HepG2 (cell line): ENCODE measurements around the gene NBEAL1. TPM values are rescaled to one million over a fixed set of nuclear protein-coding genes. Genes with fewer than 3 reads are reported as not detected.

Experiments
- ATAC-seq: fragments of 200-7000 bp; cut with Tn5 transposase; 3 replicates; pipeline ENCODE4 v1.9.1; 2020; ENCODE audit warnings: mild to moderate bottlenecking, moderate library complexity
- BruUV-seq: library from RNA; stranded (reverse); fragments of 400-500 nt; replicated peaks from 2 replicates; lab custom pipeline; 2021; lab: Mats Ljungman, UMichigan
- CTCF ChIA-PET: fragments of 300-600 bp; formaldehyde crosslinking; extraction: SDS; loops from one replicate; lab custom pipeline; 2021; ENCODE audit warnings: low total read pairs, inconsistent platforms, low intra/inter-chr PET ratio; lab: Yijun Ruan, JAX
- POLR2A ChIA-PET: fragments of 350-600 bp; sonication (Branson Sonifier 250); formaldehyde crosslinking; loops from one replicate; lab custom pipeline; 2020; ENCODE audit warnings: antibody characterized with exemption, inconsistent platforms; lab: Yijun Ruan, JAX
- DNase-seq: peaks from one replicate; pipeline ENCODE4 v3.0.0-alpha.2; 2015; ENCODE audit warnings: low spot score
- FAIRE-seq: peaks from 3 replicates; lab custom pipeline; 2011; peaks lifted over from hg19 to GRCh38; lab: Jason Lieb, UNC
- H2AFZ ChIP-seq: one replicate; pipeline ENCODE4 v1.6.1; 2011; ENCODE audit warnings: low read length, inconsistent platforms
- H3K27ac ChIP-seq: fragments of 300-600 bp; 3 replicates; pipeline ENCODE4 v1.8.0; 2011; ENCODE audit warnings: mixed run types, mild to moderate bottlenecking, mixed read lengths, low read length, inconsistent platforms; ENCODE audit not compliant: insufficient read depth; ENCODE audit errors: extremely low read length
- H3K27me3 ChIP-seq, 2 experiments: fragments of 200-600 bp in 1 of 2; 2 replicates in 1 of 2; 3 replicates in 1 of 2; pipeline versions ENCODE4 v1.6.0 to v1.8.0; 2011; ENCODE audit warnings: low read length in 2 of 2, mild to moderate bottlenecking in 2 of 2, moderate library complexity in 2 of 2, inconsistent platforms in 1 of 2; ENCODE audit not compliant: insufficient read depth in 2 of 2, control insufficient read depth in 1 of 2
- H3K36me3 ChIP-seq, 2 experiments: fragments of 200-600 bp in 1 of 2; replicated peaks in 1 of 2; 2 replicates in 1 of 2; 3 replicates in 1 of 2; pipeline versions ENCODE4 v1.5.1 to v1.8.0; 2011; ENCODE audit warnings: low read length in 2 of 2, inconsistent platforms in 1 of 2; ENCODE audit not compliant: insufficient read depth in 2 of 2, control insufficient read depth in 1 of 2
- H3K4me1 ChIP-seq: 2 replicates; pipeline ENCODE4 v1.5.1; 2012; ENCODE audit warnings: low read length, inconsistent platforms; ENCODE audit not compliant: insufficient read depth
- H3K4me2 ChIP-seq: 2 replicates; pipeline ENCODE4 v1.6.0; 2011; ENCODE audit warnings: low read depth, low read length, inconsistent platforms
- H3K4me3 ChIP-seq, 3 experiments: fragments of 200-600 bp in 1 of 3; sonication (generic), shearing (Covaris generic) in 1 of 3; replicated peaks in 1 of 3; 2 replicates each; pipeline ENCODE4 v1.5.1; 2011 to 2016; ENCODE audit warnings: low read length in 3 of 3, inconsistent platforms in 2 of 3, low read depth in 2 of 3, mild to moderate bottlenecking in 2 of 3, control low read depth in 1 of 3, mixed read lengths in 1 of 3; ENCODE audit not compliant: insufficient read depth in 1 of 3
- H3K79me2 ChIP-seq: one replicate; pipeline ENCODE4 v1.6.1; 2011; ENCODE audit warnings: low read length, inconsistent platforms; ENCODE audit not compliant: insufficient read depth
- H3K9ac ChIP-seq: 2 replicates; pipeline ENCODE4 v1.6.0; 2011; ENCODE audit warnings: mild to moderate bottlenecking, low read depth, low read length, inconsistent platforms; ENCODE audit not compliant: insufficient read depth
- H3K9me3 ChIP-seq: 2 replicates; pipeline ENCODE4 v1.5.1; 2012; ENCODE audit warnings: mild to moderate bottlenecking, low read length
- H4K20me1 ChIP-seq: 2 replicates; pipeline ENCODE4 v1.6.0; 2011; ENCODE audit warnings: inconsistent platforms, mild to moderate bottlenecking, low read length, moderate library complexity; ENCODE audit not compliant: insufficient read depth
- ARID4A ChIP-seq: sonication (generic); formaldehyde crosslinking; IDR thresholded peaks from 2 replicates; pipeline ENCODE4 v1.5.0; 2020; ENCODE audit warnings: mild to moderate bottlenecking, missing genetic modification reagents, borderline replicate concordance
- NKX3-1 ChIP-seq: sonication (generic); formaldehyde crosslinking; IDR thresholded peaks from 2 replicates; pipeline ENCODE4 v1.5.0; 2020; ENCODE audit warnings: missing genetic modification reagents
- SMC3 ChIP-seq: IDR thresholded peaks from 2 replicates; pipeline ENCODE4 v1.6.1; 2011; ENCODE audit warnings: low read length, improper control_type of control experiment
- TCF7 ChIP-seq: sonication (generic); IDR thresholded peaks from 2 replicates; pipeline ENCODE4 v1.6.1; 2016; ENCODE audit warnings: antibody characterized with exemption, low read depth
- ZC3H4 ChIP-seq: sonication (generic); formaldehyde crosslinking; IDR thresholded peaks from 2 replicates; pipeline ENCODE4 v1.4.0; 2020; ENCODE audit warnings: missing genetic modification reagents, borderline replicate concordance
- ZEB1 ChIP-seq: IDR thresholded peaks from 2 replicates; pipeline ENCODE4 v1.6.1; 2012; ENCODE audit warnings: mild to moderate bottlenecking, low read depth, inconsistent platforms; ENCODE audit not compliant: insufficient replicate concordance
- ZHX1 ChIP-seq: sonication (generic); formaldehyde crosslinking; IDR thresholded peaks from 2 replicates; pipeline ENCODE4 v1.8.1; 2022; ENCODE audit warnings: low read depth, mild to moderate bottlenecking, missing genetic modification reagents
- ZKSCAN5 ChIP-seq: sonication (generic); formaldehyde crosslinking; IDR thresholded peaks from 2 replicates; pipeline ENCODE4 v1.5.1; 2020; ENCODE audit warnings: mild to moderate bottlenecking, missing genetic modification reagents
- ZNF770 ChIP-seq: sonication (generic); formaldehyde crosslinking; IDR thresholded peaks from 2 replicates; pipeline ENCODE4 v1.5.0; 2020; ENCODE audit warnings: mild to moderate bottlenecking, missing genetic modification reagents
- WGBS: methylation state at CpG from one replicate; pipeline ENCODE4 v1.1.6; 2017; ENCODE audit warnings: low lambda C conversion rate; 5-methylcytosine and 5-hydroxymethylcytosine counted together
- in situ Hi-C: cut with HindIII; loops from 2 replicates; pipeline ENCODE4 v1.10.0; 2017; ENCODE audit warnings: low pct_unique_long_range_greater_than_20kb; ENCODE audit not compliant: extremely low pct_ligation_motif_present
- intact Hi-C: fragments of 100-400 bp; cut with micrococcal nuclease; formaldehyde crosslinking; loops from one replicate; pipeline ENCODE4 v1.10.0; 2022; ENCODE audit not compliant: unreplicated experiment
- polyA plus RNA-seq, 8 experiments: library from polyadenylated mRNA; depleted of rRNA in 3 of 8; stranded (reverse) in 7 of 8; unstranded in 1 of 8; fragments of >200 nt; fragmentation: Illumina TruSeq in 4 of 8; extraction: Trizol in 4 of 8; gene quantifications; 2 replicates each; pipeline versions ENCODE4 v1.2.1 to v1.2.3, GENCODE V29; 2011 to 2016; ENCODE audit warnings: low read depth in 4 of 8, missing spikeins in 1 of 8, mixed read lengths in 1 of 8; ENCODE audit not compliant: insufficient read depth in 1 of 8
- total RNA-seq, 5 experiments: library from RNA; depleted of rRNA; stranded (reverse); fragments of >200 nt; fragmentation: Illumina TruSeq; extraction: Trizol; gene quantifications; 2 replicates each; pipeline ENCODE4 v1.2.3, GENCODE V29; 2016; ENCODE audit warnings: low read depth in 1 of 5

Gene NBEAL1
- total and polyA plus RNA-seq, 2 of the 13 experiments (the other 11 are each of a cell fraction or from before 2014, with no cell fraction given) = 6.4 to 15.7 TPM

- TF ChIP-seq NKX3-1 (CRISPR knock-in tag) (no peak), ZNF770 (CRISPR knock-in tag) (peak; percentile 88)
- POLR2A ChIA-PET = no interaction called here
- ATAC-seq (no peak), DNase-seq (no peak), FAIRE-seq (no peak)
- Histone ChIP-seq H3K9me3 (no peaks in the 10 kb centered on the region), H3K27ac (no peak overlapping the region), H3K4me3 (no peak overlapping the region), H3K4me2 (no peak overlapping the region), H4K20me1 (no peaks in the 10 kb centered on the region), H2AFZ (no peak overlapping the region), H3K36me3 (peaks cover 4 to 16% of the 10 kb centered on the region in 2 experiments; a peak in 3 of 5 replicates), H3K4me1 (peaks cover 23% of the 10 kb centered on the region), H3K27me3 (no peaks in the 10 kb centered on the region), H3K9ac (no peak overlapping the region), H3K79me2 (peaks cover 25% of the 10 kb centered on the region)
- WGBS = 95% methylated on average over 6 of the region's 6 CpGs
- CTCF ChIA-PET = no interaction called here
- no TSS peak for BruUV-seq
- intact Hi-C loops (no loop called here), in situ Hi-C loops (loop anchor here (25.0 kb wide), 1 partner anchor 420 kb away; no protein-coding TSS in a partner anchor)
Measured at GRCh38 chr2:203242518-203242917, 227.8 kb downstream of the NBEAL1 start.

GRCh38 chr2:203246646-203247045 is 232.0 kb downstream of the NBEAL1 start:
- no peaks in the 10 kb centered on the region for H4K20me1 ChIP-seq
- intact Hi-C loops (no loop called here), in situ Hi-C loops (loop anchor here (25.0 kb wide), 1 partner anchor 416 kb away; no protein-coding TSS in a partner anchor)
- H2AFZ ChIP-seq = no peak overlapping the region
- ATAC-seq (no peak), DNase-seq (no peak), FAIRE-seq (no peak)
- H3K27ac ChIP-seq = no peak overlapping the region
- H3K9ac ChIP-seq = no peak overlapping the region
- H3K4me2 ChIP-seq = no peak overlapping the region
- H3K27me3 ChIP-seq = no peaks in the 10 kb centered on the region
- ChIA-PET CTCF (no interaction called here), POLR2A (no interaction called here)
- H3K36me3 ChIP-seq = peaks cover 6 to 35% of the 10 kb centered on the region in 2 experiments; a peak in 4 of 5 replicates
- no peaks in the 10 kb centered on the region for H3K4me1 ChIP-seq
- no peaks in the 10 kb centered on the region for H3K9me3 ChIP-seq
- peaks cover 7% of the 10 kb centered on the region for H3K79me2 ChIP-seq
- no peak overlapping the region for H3K4me3 ChIP-seq
- WGBS = 98% methylated on average over 3 of the region's 3 CpGs
- no TSS peak for BruUV-seq
- TF ChIP-seq ZHX1 (no peak), ARID4A (CRISPR knock-in tag) (no peak), TCF7 (no peak), ZEB1 (no peak), ZKSCAN5 (CRISPR knock-in tag) (no peak), ZC3H4 (CRISPR knock-in tag) (no peak), SMC3 (no peak)
